Endodermal cell (in vitro differentiated cells): ENCODE measurements around the gene LAMC2. TPM values are rescaled to one million over a fixed set of nuclear protein-coding genes. Genes with fewer than 3 reads are reported as not detected.

Source experiments
- DNase-seq: peaks from one replicate; pipeline ENCODE4 v3.0.0-alpha.2; 2017
- H3K27ac ChIP-seq: 2 replicates; pipeline ENCODE4 v1.5.1; 2013; ENCODE audit warnings: mild to moderate bottlenecking, low read depth, low read length, moderate library complexity
- H3K27me3 ChIP-seq: 2 replicates; pipeline ENCODE4 v1.6.1; 2013; ENCODE audit warnings: mild to moderate bottlenecking, low read length, moderate library complexity; ENCODE audit not compliant: insufficient read depth, control insufficient read depth, poor library complexity, severe bottlenecking
- H3K36me3 ChIP-seq: 2 replicates; pipeline ENCODE4 v1.7.0; 2013; ENCODE audit warnings: mild to moderate bottlenecking, low read length, moderate library complexity; ENCODE audit not compliant: control insufficient read depth, insufficient read depth
- H3K4me1 ChIP-seq: one replicate; pipeline ENCODE4 v1.7.0; 2013; ENCODE audit warnings: low read length; ENCODE audit not compliant: control insufficient read depth, insufficient read depth
- H3K4me3 ChIP-seq: 2 replicates; pipeline ENCODE4 v1.5.1; 2013; ENCODE audit warnings: mild to moderate bottlenecking, low read length, moderate library complexity
- H3K9ac ChIP-seq: 2 replicates; pipeline ENCODE4 v1.6.1; 2013; ENCODE audit warnings: mild to moderate bottlenecking, low read length, moderate library complexity; ENCODE audit not compliant: poor library complexity, severe bottlenecking; ENCODE audit errors: extremely low read depth
- H3K9me3 ChIP-seq: 2 replicates; pipeline ENCODE4 v1.6.1; 2013; ENCODE audit warnings: mild to moderate bottlenecking, low read length, moderate library complexity; ENCODE audit not compliant: control insufficient read depth
- H3K27ac Mint-ChIP-seq: 2 replicates; pipeline ENCODE4 v1.8.0; 2020; ENCODE audit warnings: mixed read lengths
- H3K27me3 Mint-ChIP-seq: 2 replicates; pipeline ENCODE4 v1.8.0; 2021; ENCODE audit warnings: mild to moderate bottlenecking, mixed read lengths; ENCODE audit not compliant: insufficient read depth
- H3K36me3 Mint-ChIP-seq: 2 replicates; pipeline ENCODE4 v1.8.0; 2020; ENCODE audit warnings: low read depth, mixed read lengths
- H3K4me1 Mint-ChIP-seq: 2 replicates; pipeline ENCODE4 v1.8.0; 2020; ENCODE audit warnings: mixed read lengths
- H3K4me3 Mint-ChIP-seq: 2 replicates; pipeline ENCODE4 v1.8.0; 2020; ENCODE audit warnings: mild to moderate bottlenecking, moderate library complexity, mixed read lengths
- H3K9me3 Mint-ChIP-seq: 2 replicates; pipeline ENCODE4 v1.8.0; 2020; ENCODE audit warnings: mild to moderate bottlenecking, mixed read lengths
- WGBS, 2 experiments: methylation state at CpG; one replicate each; pipeline versions ENCODE4 v1.1.5 to v1.1.7; 2013; ENCODE audit warnings: missing lambda C conversion rate in 2 of 2, mixed read lengths in 1 of 2; ENCODE audit not compliant: insufficient coverage in 1 of 2, insufficient read length in 1 of 2; 5-methylcytosine and 5-hydroxymethylcytosine counted together
- total RNA-seq, 2 donors: library from RNA; stranded (reverse); fragmentation: NEBNext Ultra II Directional in 1 of 2; extraction: Animal tissue kit (Norgen Biotek cat#: 25700) in 1 of 2; gene quantifications; 2 replicates in 1 of 2; 3 replicates in 1 of 2; pipeline ENCODE4 v1.2.1, GENCODE V29; 2021
- TF ChIP-seq, protein P1 (sequence below): fragments of 200-600 bp; sonication (generic); conservative IDR thresholded peaks from 2 replicates; pipeline ENCODE4 v1.5.0; 2021; ENCODE audit warnings: antibody characterized with exemption, mild to moderate bottlenecking

The LAMC2 gene
- total RNA-seq, 2 donors from 2014 or later: 2.8 to 4.8 TPM

DNA sequence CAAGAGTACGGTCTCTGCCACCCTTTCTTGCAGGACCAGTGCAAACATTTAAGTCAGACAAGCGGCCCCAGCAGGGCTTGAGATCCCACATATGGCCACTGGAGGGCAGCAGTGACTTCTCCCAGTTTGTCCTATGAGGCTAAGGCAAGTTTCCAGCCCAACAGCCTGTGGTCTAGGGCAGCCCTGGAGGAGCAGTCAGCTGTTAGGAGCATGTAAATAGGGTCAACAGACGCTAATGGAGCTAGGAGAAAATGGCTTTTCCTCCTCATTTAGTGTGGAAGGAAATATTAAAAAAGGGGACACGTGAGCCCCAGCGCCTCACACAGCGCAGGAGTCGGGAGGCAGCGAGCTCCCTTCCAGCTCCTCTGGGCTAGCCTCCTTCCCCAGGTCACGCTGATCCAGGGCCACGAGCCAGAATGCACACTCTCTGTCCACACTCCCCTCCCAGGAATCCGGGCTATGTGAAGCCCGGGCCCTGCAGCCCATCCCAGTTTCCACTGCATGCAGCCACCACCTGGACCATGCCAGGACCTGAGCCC is 95.6 kb downstream of the LAMC2 start:
- Histone ChIP-seq H3K9me3 (no peaks in the 10 kb centered on the region), H3K9ac (no peak overlapping the region), H3K36me3 (no peaks in the 10 kb centered on the region), H3K4me3 (no peak overlapping the region), H3K4me1 (peaks cover 23% of the 10 kb centered on the region), H3K27ac (no peak overlapping the region), H3K27me3 (peaks cover 10% of the 10 kb centered on the region)
- peak; percentile 98 for DNase-seq
- Mint-ChIP-seq H3K4me1 (peaks cover 34% of the 10 kb centered on the region), H3K27ac (no peak overlapping the region), H3K27me3 (peaks cover 2% of the 10 kb centered on the region), H3K36me3 (no peaks in the 10 kb centered on the region), H3K4me3 (no peak overlapping the region), H3K9me3 (no peaks in the 10 kb centered on the region)
- TF ChIP-seq, protein P1, sequence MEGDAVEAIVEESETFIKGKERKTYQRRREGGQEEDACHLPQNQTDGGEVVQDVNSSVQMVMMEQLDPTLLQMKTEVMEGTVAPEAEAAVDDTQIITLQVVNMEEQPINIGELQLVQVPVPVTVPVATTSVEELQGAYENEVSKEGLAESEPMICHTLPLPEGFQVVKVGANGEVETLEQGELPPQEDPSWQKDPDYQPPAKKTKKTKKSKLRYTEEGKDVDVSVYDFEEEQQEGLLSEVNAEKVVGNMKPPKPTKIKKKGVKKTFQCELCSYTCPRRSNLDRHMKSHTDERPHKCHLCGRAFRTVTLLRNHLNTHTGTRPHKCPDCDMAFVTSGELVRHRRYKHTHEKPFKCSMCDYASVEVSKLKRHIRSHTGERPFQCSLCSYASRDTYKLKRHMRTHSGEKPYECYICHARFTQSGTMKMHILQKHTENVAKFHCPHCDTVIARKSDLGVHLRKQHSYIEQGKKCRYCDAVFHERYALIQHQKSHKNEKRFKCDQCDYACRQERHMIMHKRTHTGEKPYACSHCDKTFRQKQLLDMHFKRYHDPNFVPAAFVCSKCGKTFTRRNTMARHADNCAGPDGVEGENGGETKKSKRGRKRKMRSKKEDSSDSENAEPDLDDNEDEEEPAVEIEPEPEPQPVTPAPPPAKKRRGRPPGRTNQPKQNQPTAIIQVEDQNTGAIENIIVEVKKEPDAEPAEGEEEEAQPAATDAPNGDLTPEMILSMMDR: peak; percentile 94
- 22 to 55% methylated on average over 3 to 12 of the region's 12 CpGs for WGBS, 2 experiments

GRCh38 chr1:183282101-183282855 is 96.2 kb downstream of the LAMC2 start:
- H3K4me3 Mint-ChIP-seq: no peak overlapping the region
- 94 to 97% methylated on average over 5 to 9 of the region's 9 CpGs for WGBS, 2 experiments
- no peak for DNase-seq
- Histone ChIP-seq H3K9me3 (no peaks in the 10 kb centered on the region), H3K27ac (no peak overlapping the region), H3K36me3 (no peaks in the 10 kb centered on the region), H3K4me1 (peaks cover 29% of the 10 kb centered on the region), H3K4me3 (no peak overlapping the region), H3K27me3 (peaks cover 10% of the 10 kb centered on the region), H3K9ac (no peak overlapping the region)
- H3K27me3 Mint-ChIP-seq: peaks cover 2% of the 10 kb centered on the region
- H3K27ac Mint-ChIP-seq: no peak overlapping the region
- peaks cover 38% of the 10 kb centered on the region for H3K4me1 Mint-ChIP-seq
- no peaks in the 10 kb centered on the region for H3K9me3 Mint-ChIP-seq
- TF ChIP-seq, protein P1: no peak
- H3K36me3 Mint-ChIP-seq: no peaks in the 10 kb centered on the region

GRCh38 chr1:183283286-183283685 is 97.2 kb downstream of the LAMC2 start:
- no peak overlapping the region for H3K27ac Mint-ChIP-seq
- peaks cover 2% of the 10 kb centered on the region for H3K27me3 Mint-ChIP-seq
- H3K4me1 Mint-ChIP-seq: peaks cover 39% of the 10 kb centered on the region
- Histone ChIP-seq H3K4me3 (no peak overlapping the region), H3K27ac (no peak overlapping the region), H3K27me3 (peaks cover 10% of the 10 kb centered on the region), H3K36me3 (no peaks in the 10 kb centered on the region), H3K4me1 (peaks cover 29% of the 10 kb centered on the region), H3K9me3 (peaks cover under 1% of the 10 kb centered on the region), H3K9ac (no peak overlapping the region)
- DNase-seq: no peak
- 90 to 95% methylated on average over 2 to 5 of the region's 5 CpGs for WGBS, 2 experiments
- TF ChIP-seq, protein P1: no peak
- no peaks in the 10 kb centered on the region for H3K36me3 Mint-ChIP-seq
- H3K9me3 Mint-ChIP-seq: no peaks in the 10 kb centered on the region
- H3K4me3 Mint-ChIP-seq: no peak overlapping the region
